ENCODE measurements around the gene HOOK2.

Gene HOOK2

GRCh38 chr19:12779162-12779993, 4.0 kb upstream of the HOOK2 start:
- peak; percentile 8 for TF ChIP-seq CTCF (IDR thresholded peaks at IDR 0.05; ENCODE audit: insufficient read depth, low read length, missing control alignments)
- H3K4me3 ChIP-seq (ENCODE audit: low read depth, low read length) = peak overlapping the region; percentile 67
- ChIA-PET CTCF (interaction anchor here (1.2 to 29.3 kb wide), 7 partner anchors 8 to 186 kb away, joined by 3 to 1565 read pairs (median 42); partner anchors contain the start of genes GET3, JUNB, PRDX2 and RNASEH2A), POLR2A (interaction anchor here (1.3 to 3.9 kb wide), 5 partner anchors 9 to 22 kb away, joined by 3 to 158 read pairs (median 5); partner anchors contain the start of gene JUNB)
- DNase-seq (ENCODE audit: low read depth, low spot score) = no peak

GRCh38 chr19:12778905-12779161, 3.5 kb upstream of the HOOK2 start:
- TF ChIP-seq CTCF (IDR thresholded peaks at IDR 0.05; ENCODE audit: insufficient read depth, low read length, missing control alignments) = no peak
- peak overlapping the region; percentile 67 for H3K4me3 ChIP-seq (ENCODE audit: low read depth, low read length)
- DNase-seq (ENCODE audit: low read depth, low spot score) = no peak
- ChIA-PET POLR2A (interaction anchor here (1.3 to 3.9 kb wide), 5 partner anchors 10 to 22 kb away, joined by 3 to 158 read pairs (median 5); partner anchors contain the start of gene JUNB), CTCF (interaction anchor here (0.9 to 29.3 kb wide), 13 partner anchors 9 to 187 kb away, joined by 3 to 1565 read pairs (median 5); partner anchors contain the start of genes GET3, JUNB, PRDX2 and RNASEH2A)

GRCh38 chr19:12778017-12778904, 2.9 kb upstream of the HOOK2 start:
- TF ChIP-seq CTCF (IDR thresholded peaks at IDR 0.05; ENCODE audit: insufficient read depth, low read length, missing control alignments) = no peak
- CTCF ChIA-PET = interaction anchor here (0.7 to 29.3 kb wide), 17 partner anchors 9 to 187 kb away, joined by 3 to 1565 read pairs (median 4); partner anchors contain the start of genes DNASE2, GET3, JUNB and PRDX2
- peak overlapping the region; percentile 67 for H3K4me3 ChIP-seq (ENCODE audit: low read depth, low read length)
- POLR2A ChIA-PET = interaction anchor here (0.7 to 3.9 kb wide), 6 partner anchors 11 to 28 kb away, joined by 3 to 158 read pairs (median 4); partner anchors contain the start of genes JUNB and RNASEH2A
- DNase-seq (ENCODE audit: low read depth, low spot score) = no peak

- ChIA-PET CTCF (interaction anchor here (0.6 to 29.3 kb wide), 19 partner anchors 10 to 155 kb away, joined by 3 to 1565 read pairs (median 4); partner anchors contain the start of genes DNASE2, GET3, JUNB and PRDX2), POLR2A (interaction anchor here (0.7 to 3.9 kb wide), 5 partner anchors 11 to 29 kb away, joined by 3 to 158 read pairs (median 6); partner anchors contain the start of genes JUNB and RNASEH2A)
- DNase-seq (ENCODE audit: low read depth, low spot score) = no peak
These were observed 2.1 kb upstream of the HOOK2 start for GRCh38 chr19:12777217-12778016.

More at GRCh38 chr19:12777217-12778016, 2.1 kb upstream of the HOOK2 start:
- peak; percentile 99 for TF ChIP-seq CTCF (IDR thresholded peaks at IDR 0.05; ENCODE audit: insufficient read depth, low read length, missing control alignments)
- peak overlapping the region; percentile 67 for H3K4me3 ChIP-seq (ENCODE audit: low read depth, low read length)
